Lung (tissue), 12 donors: ENCODE data around the gene MEGF9. TPM values are rescaled to one million over a fixed set of nuclear protein-coding genes. Genes with fewer than 3 reads are reported as not detected.

ENCODE experiments used
- ATAC-seq: fragments of 200-7000 bp; cut with Tn5 transposase; one replicate; pipeline ENCODE4 v1.9.1; 2020; ENCODE audit warnings: moderate number of reproducible peaks; ENCODE audit not compliant: insufficient read depth, low FRiP score
- DNase-seq, 3 donors: peaks; one replicate each; pipeline ENCODE4 v3.0.0-alpha.2; 2013 to 2017
- H3K27ac ChIP-seq, 2 donors: one replicate each; pipeline ENCODE4 v1.5.1; 2013; ENCODE audit warnings: mild to moderate bottlenecking in 2 of 2, moderate library complexity in 2 of 2, control low read depth in 1 of 2, inconsistent platforms in 1 of 2, low read depth in 1 of 2, low read length in 1 of 2
- H3K27me3 ChIP-seq, 3 donors: one replicate each; pipeline ENCODE4 v1.5.1; 2013; ENCODE audit warnings: low read length in 2 of 3; ENCODE audit not compliant: control insufficient read depth in 3 of 3, insufficient read depth in 3 of 3
- H3K36me3 ChIP-seq, 4 donors: one replicate each; pipeline ENCODE4 v1.5.1; 2013; ENCODE audit warnings: low read length in 4 of 4, mild to moderate bottlenecking in 1 of 4, moderate library complexity in 1 of 4; ENCODE audit not compliant: control insufficient read depth in 4 of 4, insufficient read depth in 4 of 4
- H3K4me1 ChIP-seq, 5 donors: one replicate each; pipeline ENCODE4 v1.5.1; 2013; ENCODE audit warnings: low read length in 5 of 5, mild to moderate bottlenecking in 2 of 5, moderate library complexity in 1 of 5; ENCODE audit not compliant: control insufficient read depth in 5 of 5, insufficient read depth in 5 of 5
- H3K4me3 ChIP-seq: one replicate; pipeline ENCODE4 v1.5.1; 2013; ENCODE audit warnings: mild to moderate bottlenecking, control low read depth, moderate library complexity
- H3K9ac ChIP-seq, 2 donors: one replicate each; pipeline ENCODE4 v1.5.1; 2013; ENCODE audit warnings: low read length in 2 of 2, control low read depth in 1 of 2; ENCODE audit not compliant: insufficient read depth in 1 of 2
- H3K9me3 ChIP-seq, 4 donors: one replicate each; pipeline ENCODE4 v1.5.1; 2013; ENCODE audit warnings: low read length in 3 of 4, mild to moderate bottlenecking in 1 of 4, moderate library complexity in 1 of 4; ENCODE audit not compliant: control insufficient read depth in 4 of 4, insufficient read depth in 3 of 4
- CTCF ChIP-seq: IDR thresholded peaks from 2 replicates; pipeline ENCODE4 v1.5.1; 2012; ENCODE audit warnings: mild to moderate bottlenecking; ENCODE audit errors: control extremely low read depth, extremely low read depth
- WGBS, 2 donors: extraction: QIAGEN DNeasy Blood & Tissue Kit; methylation state at CpG; one replicate each; pipeline ENCODE4 v1.1.7; 2013; 5-methylcytosine and 5-hydroxymethylcytosine counted together
- polyA plus RNA-seq, 2 donors: library from polyadenylated mRNA; stranded (reverse); fragments of 200-250 nt; gene quantifications; one replicate each; pipeline ENCODE4 v1.2.1, GENCODE V29; 2013
- total RNA-seq, 2 donors: library from RNA; depleted of rRNA in 1 of 2; stranded (reverse); fragments of >200 nt in 1 of 2; gene quantifications; one replicate each; pipeline ENCODE4 v1.2.1, GENCODE V29; 2014 to 2021
- donor health status: control.
- donor health status: control.
- donor health status: Bipolar disorder and iron deficiency.
- donor health status: healthy.
- donor health status: DM: yes; HTN: yes; CAD: no.

MEGF9 gene
- total and polyA plus RNA-seq, 4 donors, result 19.2 to 48.3 (median 30.6) TPM

GRCh38 chr9:120701248-120701647 is 13.0 kb downstream of the MEGF9 start:
- H3K27ac ChIP-seq, result no peak overlapping the region
- H3K9me3 ChIP-seq, result no peaks in the 10 kb centered on the region
- H3K4me1 ChIP-seq, result peaks cover 0 to 6% (median 0%) of the 10 kb centered on the region in 5 donors
- ATAC-seq (no peak), DNase-seq (no peak)
- H3K36me3 ChIP-seq, result no peaks in the 10 kb centered on the region
- H3K4me3 ChIP-seq, result no peak overlapping the region
- H3K9ac ChIP-seq, result no peak overlapping the region
- TF ChIP-seq CTCF, result no peak
- 89 to 91% methylated on average over 1 of the region's 1 CpG for WGBS, 2 donors
- no peaks in the 10 kb centered on the region for H3K27me3 ChIP-seq

- no peaks in the 10 kb centered on the region for H3K9me3 ChIP-seq
- H3K9ac ChIP-seq, result no peak overlapping the region
- DNase-seq (no peak), ATAC-seq (no peak)
- H3K36me3 ChIP-seq, result no peaks in the 10 kb centered on the region
- peaks cover 0 to 12% (median 3%) of the 10 kb centered on the region in 5 donors for H3K4me1 ChIP-seq
- H3K27ac ChIP-seq, result no peak overlapping the region
- no peaks in the 10 kb centered on the region for H3K27me3 ChIP-seq
- no peak for TF ChIP-seq CTCF
- 70 to 83% methylated on average over 2 of the region's 2 CpGs for WGBS, 2 donors
- H3K4me3 ChIP-seq, result no peak overlapping the region
These were observed 15.5 kb downstream of the MEGF9 start for GRCh38 chr9:120698766-120699165.

- peaks cover 0 to 25% (median 4%) of the 10 kb centered on the region in 5 donors for H3K4me1 ChIP-seq
- no peak for TF ChIP-seq CTCF
- DNase-seq (no peak), ATAC-seq (no peak)
- no peaks in the 10 kb centered on the region for H3K36me3 ChIP-seq
- no peak overlapping the region for H3K27ac ChIP-seq
- H3K9me3 ChIP-seq, result no peaks in the 10 kb centered on the region
- WGBS, 2 donors, result 88 to 92% methylated on average over 2 of the region's 2 CpGs
- no peak overlapping the region for H3K9ac ChIP-seq
- no peak overlapping the region for H3K4me3 ChIP-seq
- H3K27me3 ChIP-seq, result no peaks in the 10 kb centered on the region
These were observed 16.8 kb downstream of the MEGF9 start for GRCh38 chr9:120697448-120697847.

GRCh38 chr9:120696551-120697230 is 17.6 kb downstream of the MEGF9 start:
- WGBS, 2 donors, result 80 to 89% methylated on average over 3 of the region's 3 CpGs
- H3K36me3 ChIP-seq, result no peaks in the 10 kb centered on the region
- H3K4me1 ChIP-seq, result peaks cover 0 to 26% (median 4%) of the 10 kb centered on the region in 5 donors
- TF ChIP-seq CTCF, result no peak
- H3K9me3 ChIP-seq, result no peaks in the 10 kb centered on the region
- DNase-seq (no peak), ATAC-seq (no peak)
- H3K4me3 ChIP-seq, result no peak overlapping the region
- no peaks in the 10 kb centered on the region for H3K27me3 ChIP-seq
- H3K9ac ChIP-seq, result no peak overlapping the region
- H3K27ac ChIP-seq, result no peak overlapping the region
